Smooth muscle cell (in vitro differentiated cells): ENCODE data around the gene CHDH. TPM values are rescaled to one million over a fixed set of nuclear protein-coding genes. Genes with fewer than 3 reads are reported as not detected.

Experiments used
- DNase-seq: peaks from one replicate; lab custom pipeline; 2025; ENCODE audit not compliant: unreplicated experiment; lab: John Stamatoyannopoulos, UW
- H2AFZ ChIP-seq: fragments of 200-600 bp; sonication (generic); 2 replicates; pipeline ENCODE4 v1.6.0; 2016; ENCODE audit warnings: antibody characterized with exemption, low read depth, mild to moderate bottlenecking
- H3F3A ChIP-seq: fragments of 200-600 bp; sonication (generic); 2 replicates; pipeline ENCODE4 v1.6.0; 2017; ENCODE audit warnings: antibody characterized with exemption, low read depth
- H3K27ac ChIP-seq: fragments of 200-600 bp; sonication (generic); 2 replicates; pipeline ENCODE4 v1.5.1; 2016; ENCODE audit warnings: low read depth, mild to moderate bottlenecking
- H3K27me3 ChIP-seq: fragments of 200-600 bp; sonication (generic); 2 replicates; pipeline ENCODE4 v1.6.1; 2016; ENCODE audit warnings: low read depth, mild to moderate bottlenecking
- H3K36me3 ChIP-seq: fragments of 200-600 bp; sonication (generic); 2 replicates; pipeline ENCODE4 v1.5.1; 2016; ENCODE audit warnings: low read depth
- H3K4me1 ChIP-seq: fragments of 200-600 bp; sonication (generic); 2 replicates; pipeline ENCODE4 v1.5.1; 2016; ENCODE audit warnings: low read depth
- H3K4me2 ChIP-seq: fragments of 200-600 bp; sonication (generic); 2 replicates; pipeline ENCODE4 v1.6.0; 2016; ENCODE audit warnings: mild to moderate bottlenecking
- H3K4me3 ChIP-seq: fragments of 200-600 bp; sonication (generic); 2 replicates; pipeline ENCODE4 v1.5.1; 2016; ENCODE audit warnings: mild to moderate bottlenecking
- H3K79me2 ChIP-seq: fragments of 200-600 bp; sonication (generic); 2 replicates; pipeline ENCODE4 v1.6.0; 2016; ENCODE audit warnings: low read depth, mild to moderate bottlenecking
- H3K9ac ChIP-seq: fragments of 200-600 bp; sonication (generic); 2 replicates; pipeline ENCODE4 v1.6.0; 2016; ENCODE audit warnings: low read depth
- H3K9me3 ChIP-seq: fragments of 200-600 bp; sonication (generic); replicated peaks from 2 replicates; pipeline ENCODE4 v1.5.1; 2016; ENCODE audit warnings: low read depth
- H4K20me1 ChIP-seq: fragments of 200-600 bp; sonication (generic); 2 replicates; pipeline ENCODE4 v1.6.0; 2016; ENCODE audit warnings: low read depth
- WGBS: methylation state at CpG from one replicate; pipeline ENCODE4 v1.1.7; 2016; ENCODE audit warnings: low lambda C conversion rate; 5-methylcytosine and 5-hydroxymethylcytosine counted together
- polyA plus RNA-seq: library from polyadenylated mRNA; unstranded; fragments of >200 nt; fragmentation: Nextera tagmentation; extraction: Ambion mirVana; gene quantifications from 2 replicates; pipeline ENCODE4 v1.2.1, GENCODE V29; 2016
- total RNA-seq: library from RNA; depleted of rRNA; stranded (reverse); fragments of >200 nt; gene quantifications from 2 replicates; pipeline ENCODE4 v1.2.3, GENCODE V29; 2014
- TF ChIP-seq, protein P1 (sequence below): fragments of 200-600 bp; sonication (generic); IDR thresholded peaks from 2 replicates; pipeline ENCODE4 v1.5.1; 2017; ENCODE audit warnings: borderline replicate concordance, mild to moderate bottlenecking, antibody characterized with exemption; ENCODE audit not compliant: insufficient read depth, poor library complexity, severe bottlenecking

The CHDH gene
- total and polyA plus RNA-seq, 2 experiments from 2014 or later, result 0.36 to 0.51 TPM

- Histone ChIP-seq H3K4me3 (no peak overlapping the region), H2AFZ (no peak overlapping the region), H3K27me3 (no peaks in the 10 kb centered on the region), H3F3A (no peaks in the 10 kb centered on the region), H3K4me1 (no peaks in the 10 kb centered on the region), H3K9me3 (no peaks in the 10 kb centered on the region), H3K4me2 (no peak overlapping the region), H3K9ac (no peak overlapping the region), H3K36me3 (peaks cover 7% of the 10 kb centered on the region), H3K27ac (no peak overlapping the region), H3K79me2 (no peaks in the 10 kb centered on the region), H4K20me1 (peaks cover 7% of the 10 kb centered on the region)
- DNase-seq, result no peak
- 96% methylated on average over 1 of the region's 1 CpG for WGBS
- TF ChIP-seq, protein P1, sequence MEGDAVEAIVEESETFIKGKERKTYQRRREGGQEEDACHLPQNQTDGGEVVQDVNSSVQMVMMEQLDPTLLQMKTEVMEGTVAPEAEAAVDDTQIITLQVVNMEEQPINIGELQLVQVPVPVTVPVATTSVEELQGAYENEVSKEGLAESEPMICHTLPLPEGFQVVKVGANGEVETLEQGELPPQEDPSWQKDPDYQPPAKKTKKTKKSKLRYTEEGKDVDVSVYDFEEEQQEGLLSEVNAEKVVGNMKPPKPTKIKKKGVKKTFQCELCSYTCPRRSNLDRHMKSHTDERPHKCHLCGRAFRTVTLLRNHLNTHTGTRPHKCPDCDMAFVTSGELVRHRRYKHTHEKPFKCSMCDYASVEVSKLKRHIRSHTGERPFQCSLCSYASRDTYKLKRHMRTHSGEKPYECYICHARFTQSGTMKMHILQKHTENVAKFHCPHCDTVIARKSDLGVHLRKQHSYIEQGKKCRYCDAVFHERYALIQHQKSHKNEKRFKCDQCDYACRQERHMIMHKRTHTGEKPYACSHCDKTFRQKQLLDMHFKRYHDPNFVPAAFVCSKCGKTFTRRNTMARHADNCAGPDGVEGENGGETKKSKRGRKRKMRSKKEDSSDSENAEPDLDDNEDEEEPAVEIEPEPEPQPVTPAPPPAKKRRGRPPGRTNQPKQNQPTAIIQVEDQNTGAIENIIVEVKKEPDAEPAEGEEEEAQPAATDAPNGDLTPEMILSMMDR, result no peak
Measured at GRCh38 chr3:53863145-53863544, 16.9 kb upstream of the CHDH start.

- Histone ChIP-seq H3K79me2 (no peaks in the 10 kb centered on the region), H3K9me3 (no peaks in the 10 kb centered on the region), H4K20me1 (no peaks in the 10 kb centered on the region), H3K9ac (no peak overlapping the region), H3K4me3 (no peak overlapping the region), H3K27me3 (no peaks in the 10 kb centered on the region), H3F3A (no peaks in the 10 kb centered on the region), H3K4me1 (no peaks in the 10 kb centered on the region), H2AFZ (no peak overlapping the region), H3K4me2 (no peak overlapping the region), H3K36me3 (no peaks in the 10 kb centered on the region), H3K27ac (no peak overlapping the region)
- DNase-seq, result no peak
- WGBS, result 76% methylated on average over 3 of the region's 3 CpGs
- TF ChIP-seq, protein P1, result no peak
Measured at GRCh38 chr3:53862241-53862640, 16.0 kb upstream of the CHDH start.

DNA sequence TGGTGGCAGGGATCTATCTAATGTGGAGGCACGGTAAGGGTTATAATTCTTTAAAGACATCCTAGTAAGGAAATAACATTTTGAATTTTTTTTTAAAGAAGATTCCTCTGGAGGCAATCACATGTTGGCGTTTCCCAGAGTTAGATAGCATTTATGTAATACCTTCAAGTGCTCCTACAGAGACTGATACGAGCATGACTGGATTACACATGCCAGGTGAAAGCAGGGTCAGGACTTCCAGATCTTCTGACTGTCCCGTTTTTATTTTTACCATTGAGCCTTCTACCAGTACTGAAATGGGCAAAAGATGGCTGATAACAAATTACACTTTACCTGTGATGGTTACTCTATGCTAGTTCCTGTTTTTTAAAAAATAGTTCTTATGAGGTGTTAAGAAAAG is 14.0 kb upstream of the CHDH start:
- TF ChIP-seq, protein P1, result no peak

GRCh38 chr3:53859178-53859577 is 13.0 kb upstream of the CHDH start:
- Histone ChIP-seq H2AFZ (no peak overlapping the region), H3K4me3 (no peak overlapping the region), H3K27ac (no peak overlapping the region), H4K20me1 (no peaks in the 10 kb centered on the region), H3K4me2 (no peak overlapping the region), H3K4me1 (no peaks in the 10 kb centered on the region), H3K9me3 (no peaks in the 10 kb centered on the region), H3K9ac (no peak overlapping the region), H3K27me3 (no peaks in the 10 kb centered on the region), H3K36me3 (no peaks in the 10 kb centered on the region), H3F3A (no peaks in the 10 kb centered on the region), H3K79me2 (no peaks in the 10 kb centered on the region)
- TF ChIP-seq, protein P1, result no peak
- WGBS, result over 99% methylated on average over 6 of the region's 6 CpGs
- DNase-seq, result no peak

More for the DNA sequence above, 14.0 kb upstream of the CHDH start:
- Histone ChIP-seq H3F3A (no peaks in the 10 kb centered on the region), H4K20me1 (no peaks in the 10 kb centered on the region), H2AFZ (no peak overlapping the region), H3K36me3 (no peaks in the 10 kb centered on the region), H3K4me3 (no peak overlapping the region), H3K27me3 (no peaks in the 10 kb centered on the region), H3K79me2 (no peaks in the 10 kb centered on the region), H3K27ac (no peak overlapping the region), H3K4me1 (no peaks in the 10 kb centered on the region), H3K4me2 (no peak overlapping the region), H3K9ac (no peak overlapping the region), H3K9me3 (no peaks in the 10 kb centered on the region)
- WGBS, result 96% methylated on average over 4 of the region's 4 CpGs
- no peak for DNase-seq
